SK-N-SH (cell line): ENCODE data around the gene PNN. TPM values are rescaled to one million over a fixed set of nuclear protein-coding genes. Genes with fewer than 3 reads are reported as not detected.

Experiments used
- CTCF ChIA-PET: fragments of 300-600, 350-600 bp; formaldehyde crosslinking; extraction: SDS; loops from one replicate; lab custom pipeline; 2021; lab: Yijun Ruan, JAX
- POLR2A ChIA-PET: fragments of 350-600 bp; sonication (Branson Sonifier 250); formaldehyde crosslinking; extraction: SDS; loops from one replicate; lab custom pipeline; 2020; ENCODE audit warnings: antibody characterized with exemption, inconsistent platforms; lab: Yijun Ruan, JAX
- DNase-seq: peaks from one replicate; pipeline ENCODE4 v3.0.0; 2012
- H2AFZ ChIP-seq: fragments of 200-600 bp; sonication (generic); 2 replicates; pipeline ENCODE4 v1.8.1; 2016; ENCODE audit warnings: antibody characterized with exemption, mild to moderate bottlenecking, low read depth
- H3F3A ChIP-seq: fragments of 200-600 bp; sonication (generic); replicated peaks from 2 replicates; pipeline ENCODE3; 2016; ENCODE audit warnings: antibody characterized with exemption, mild to moderate bottlenecking; ENCODE audit not compliant: insufficient read depth
- H3K27ac ChIP-seq, 2 experiments: fragments of 200-500 bp in 1 of 2; fragments of 200-600 bp in 1 of 2; sonication (Bioruptor generic) in 1 of 2; sonication (generic), shearing (Covaris generic) in 1 of 2; 2 replicates each; pipeline versions ENCODE4 v1.5.1 to v1.6.1; 2014 to 2016; ENCODE audit warnings: low read depth in 2 of 2, inconsistent platforms in 1 of 2, low read length in 1 of 2, mild to moderate bottlenecking in 1 of 2, mixed read lengths in 1 of 2
- H3K27me3 ChIP-seq: fragments of 200-600 bp; sonication (generic), shearing (Covaris generic); 2 replicates; pipeline ENCODE4 v1.6.1; 2016; ENCODE audit warnings: mixed run types; ENCODE audit not compliant: insufficient read depth
- H3K36me3 ChIP-seq, 2 experiments: fragments of 200-500 bp in 1 of 2; fragments of 200-600 bp in 1 of 2; sonication (Bioruptor generic) in 1 of 2; sonication (generic) in 1 of 2; replicated peaks in 1 of 2; 2 replicates each; pipeline versions ENCODE3 to v1.5.1; 2014 to 2016; ENCODE audit warnings: low read length in 1 of 2, mild to moderate bottlenecking in 1 of 2; ENCODE audit not compliant: insufficient read depth in 2 of 2, control insufficient read depth in 1 of 2
- H3K4me1 ChIP-seq, 2 experiments: fragments of 200-500 bp in 1 of 2; fragments of 200-600 bp in 1 of 2; sonication (Bioruptor generic) in 1 of 2; sonication (generic), shearing (Covaris generic) in 1 of 2; 2 replicates each; pipeline versions ENCODE4 v1.5.1 to v1.6.1; 2014 to 2016; ENCODE audit warnings: low read depth in 1 of 2, low read length in 1 of 2, mixed run types in 1 of 2; ENCODE audit not compliant: insufficient read depth in 2 of 2, control insufficient read depth in 1 of 2
- H3K4me2 ChIP-seq: fragments of 200-600 bp; sonication (generic), shearing (Covaris generic); 2 replicates; pipeline ENCODE4 v1.6.1; 2017; ENCODE audit warnings: mixed run types
- H3K4me3 ChIP-seq, 2 experiments: fragments of 200-500 bp in 1 of 2; fragments of 200-600 bp in 1 of 2; sonication (Bioruptor generic) in 1 of 2; sonication (generic), shearing (Covaris generic) in 1 of 2; 2 replicates each; pipeline versions ENCODE4 v1.5.1 to v1.8.1; 2014 to 2016; ENCODE audit warnings: low read depth in 2 of 2, inconsistent platforms in 1 of 2, low read length in 1 of 2, mild to moderate bottlenecking in 1 of 2, mixed read lengths in 1 of 2, moderate library complexity in 1 of 2
- H3K79me2 ChIP-seq: fragments of 200-600 bp; sonication (generic); 2 replicates; pipeline ENCODE4 v1.8.1; 2017; ENCODE audit warnings: mild to moderate bottlenecking; ENCODE audit not compliant: insufficient read depth
- H3K9ac ChIP-seq: fragments of 200-600 bp; sonication (generic); 2 replicates; pipeline ENCODE4 v1.6.1; 2017; ENCODE audit warnings: mixed run types
- H3K9me2 ChIP-seq: fragments of 200-600 bp; sonication (generic); 2 replicates; pipeline ENCODE4 v1.6.1; 2017; ENCODE audit warnings: mixed run types
- H3K9me3 ChIP-seq: fragments of 200-600 bp; sonication (generic); 2 replicates; pipeline ENCODE4 v1.6.1; 2017; ENCODE audit warnings: mixed run types, mild to moderate bottlenecking, moderate library complexity
- H4K20me1 ChIP-seq: fragments of 200-600 bp; sonication (generic); 2 replicates; pipeline ENCODE4 v1.6.1; 2017; ENCODE audit warnings: mild to moderate bottlenecking, mixed run types; ENCODE audit not compliant: insufficient read depth
- CTCF ChIP-seq: fragments of 200-600 bp; sonication (generic); IDR thresholded peaks from 2 replicates; pipeline ENCODE4 v1.6.1; 2017; ENCODE audit warnings: antibody characterized with exemption, mild to moderate bottlenecking, moderate library complexity
- EP300 ChIP-seq, 2 experiments: IDR thresholded peaks; 2 replicates each; pipeline versions ENCODE4 v1.4.0 to v1.6.1; 2012; ENCODE audit warnings: borderline replicate concordance in 1 of 2, low read depth in 1 of 2, low read length in 1 of 2
- FOXJ3 ChIP-seq: sonication (generic); formaldehyde crosslinking; IDR thresholded peaks from 2 replicates; pipeline ENCODE4 v1.5.1; 2020; ENCODE audit warnings: mild to moderate bottlenecking, missing genetic modification reagents
- GATA2 ChIP-seq: sonication (generic); formaldehyde crosslinking; IDR thresholded peaks from 2 replicates; pipeline ENCODE4 v1.5.0; 2020; ENCODE audit warnings: mild to moderate bottlenecking, missing genetic modification reagents
- JUND ChIP-seq: IDR thresholded peaks from 2 replicates; pipeline ENCODE4 v1.4.0; 2012
- MAX ChIP-seq: IDR thresholded peaks from 2 replicates; pipeline ENCODE4 v1.4.0; 2012; ENCODE audit warnings: low read depth
- NRF1 ChIP-seq: IDR thresholded peaks from 2 replicates; pipeline ENCODE4 v1.6.1; 2012; ENCODE audit warnings: low read depth, mild to moderate bottlenecking, low read length
- RFX5 ChIP-seq: IDR thresholded peaks from 2 replicates; pipeline ENCODE4 v1.6.1; 2012; ENCODE audit warnings: mild to moderate bottlenecking, improper control_type of control experiment, low read length
- SMC3 ChIP-seq: IDR thresholded peaks from 2 replicates; pipeline ENCODE4 v1.6.1; 2012; ENCODE audit warnings: low read depth, low read length, improper control_type of control experiment
- TAF1 ChIP-seq: IDR thresholded peaks from 2 replicates; pipeline ENCODE4 v1.6.1; 2012; ENCODE audit warnings: low read depth, mild to moderate bottlenecking, low read length, moderate library complexity, borderline replicate concordance
- TCF12 ChIP-seq: IDR thresholded peaks from 2 replicates; pipeline ENCODE4 v1.4.0; 2012
- YY1 ChIP-seq: IDR thresholded peaks from 2 replicates; pipeline ENCODE4 v1.4.0; 2012; ENCODE audit warnings: low read depth, mild to moderate bottlenecking
- WGBS: methylation state at CpG from one replicate; pipeline ENCODE4 v1.1.6; 2017; ENCODE audit warnings: low lambda C conversion rate; 5-methylcytosine and 5-hydroxymethylcytosine counted together
- polyA plus RNA-seq, 3 experiments: library from polyadenylated mRNA; depleted of rRNA; stranded (reverse); fragments of >200 nt; gene quantifications; 2 replicates each; pipeline ENCODE4 v1.2.3, GENCODE V29; 2012
- TF ChIP-seq, protein P1 (sequence below): IDR thresholded peaks from 2 replicates; pipeline ENCODE4 v1.4.0; 2012; ENCODE audit warnings: low read depth, borderline replicate concordance
- TF ChIP-seq, protein P2 (sequence below): IDR thresholded peaks from 2 replicates; pipeline ENCODE4 v1.6.1; 2012; ENCODE audit warnings: mild to moderate bottlenecking, low read depth, low read length, moderate library complexity
- TF ChIP-seq, protein P3 (sequence below): IDR thresholded peaks from 2 replicates; pipeline ENCODE4 v1.4.0; 2012; ENCODE audit warnings: low read depth, borderline replicate concordance

Gene PNN
- polyA plus RNA-seq, 1 of the 3 experiments (the other 2 are of a cell fraction) = 8.8 TPM

GRCh38 chr14:39177168-39177545, 2.1 kb downstream of the PNN start:
- DNase-seq = no peak
- no peak overlapping the region for H3K27ac ChIP-seq
- peaks cover 13% of the 10 kb centered on the region for H3F3A ChIP-seq
- no peak overlapping the region for H3K4me2 ChIP-seq
- H3K9me2 ChIP-seq = no peaks in the 10 kb centered on the region
- H3K79me2 ChIP-seq = peaks cover 43% of the 10 kb centered on the region
- ChIA-PET CTCF (no interaction called here), POLR2A (no interaction called here)
- H3K36me3 ChIP-seq = peaks cover 44 to 47% of the 10 kb centered on the region in 2 experiments
- TF ChIP-seq EP300 (IDR thresholded peaks at IDR 0.05; ENCODE audit: borderline replicate concordance in 1 of 2, low read depth in 1 of 2, low read length in 1 of 2) (no peak), FOXJ3 (CRISPR knock-in tag) (no peak), YY1 (no peak), GATA2 (CRISPR knock-in tag) (no peak), MAX (no peak)
- TF ChIP-seq, protein P1, sequence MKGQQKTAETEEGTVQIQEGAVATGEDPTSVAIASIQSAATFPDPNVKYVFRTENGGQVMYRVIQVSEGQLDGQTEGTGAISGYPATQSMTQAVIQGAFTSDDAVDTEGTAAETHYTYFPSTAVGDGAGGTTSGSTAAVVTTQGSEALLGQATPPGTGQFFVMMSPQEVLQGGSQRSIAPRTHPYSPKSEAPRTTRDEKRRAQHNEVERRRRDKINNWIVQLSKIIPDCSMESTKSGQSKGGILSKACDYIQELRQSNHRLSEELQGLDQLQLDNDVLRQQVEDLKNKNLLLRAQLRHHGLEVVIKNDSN = no peak
- TF ChIP-seq, protein P2, sequence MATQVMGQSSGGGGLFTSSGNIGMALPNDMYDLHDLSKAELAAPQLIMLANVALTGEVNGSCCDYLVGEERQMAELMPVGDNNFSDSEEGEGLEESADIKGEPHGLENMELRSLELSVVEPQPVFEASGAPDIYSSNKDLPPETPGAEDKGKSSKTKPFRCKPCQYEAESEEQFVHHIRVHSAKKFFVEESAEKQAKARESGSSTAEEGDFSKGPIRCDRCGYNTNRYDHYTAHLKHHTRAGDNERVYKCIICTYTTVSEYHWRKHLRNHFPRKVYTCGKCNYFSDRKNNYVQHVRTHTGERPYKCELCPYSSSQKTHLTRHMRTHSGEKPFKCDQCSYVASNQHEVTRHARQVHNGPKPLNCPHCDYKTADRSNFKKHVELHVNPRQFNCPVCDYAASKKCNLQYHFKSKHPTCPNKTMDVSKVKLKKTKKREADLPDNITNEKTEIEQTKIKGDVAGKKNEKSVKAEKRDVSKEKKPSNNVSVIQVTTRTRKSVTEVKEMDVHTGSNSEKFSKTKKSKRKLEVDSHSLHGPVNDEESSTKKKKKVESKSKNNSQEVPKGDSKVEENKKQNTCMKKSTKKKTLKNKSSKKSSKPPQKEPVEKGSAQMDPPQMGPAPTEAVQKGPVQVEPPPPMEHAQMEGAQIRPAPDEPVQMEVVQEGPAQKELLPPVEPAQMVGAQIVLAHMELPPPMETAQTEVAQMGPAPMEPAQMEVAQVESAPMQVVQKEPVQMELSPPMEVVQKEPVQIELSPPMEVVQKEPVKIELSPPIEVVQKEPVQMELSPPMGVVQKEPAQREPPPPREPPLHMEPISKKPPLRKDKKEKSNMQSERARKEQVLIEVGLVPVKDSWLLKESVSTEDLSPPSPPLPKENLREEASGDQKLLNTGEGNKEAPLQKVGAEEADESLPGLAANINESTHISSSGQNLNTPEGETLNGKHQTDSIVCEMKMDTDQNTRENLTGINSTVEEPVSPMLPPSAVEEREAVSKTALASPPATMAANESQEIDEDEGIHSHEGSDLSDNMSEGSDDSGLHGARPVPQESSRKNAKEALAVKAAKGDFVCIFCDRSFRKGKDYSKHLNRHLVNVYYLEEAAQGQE = no peak
- TF ChIP-seq, protein P3, sequence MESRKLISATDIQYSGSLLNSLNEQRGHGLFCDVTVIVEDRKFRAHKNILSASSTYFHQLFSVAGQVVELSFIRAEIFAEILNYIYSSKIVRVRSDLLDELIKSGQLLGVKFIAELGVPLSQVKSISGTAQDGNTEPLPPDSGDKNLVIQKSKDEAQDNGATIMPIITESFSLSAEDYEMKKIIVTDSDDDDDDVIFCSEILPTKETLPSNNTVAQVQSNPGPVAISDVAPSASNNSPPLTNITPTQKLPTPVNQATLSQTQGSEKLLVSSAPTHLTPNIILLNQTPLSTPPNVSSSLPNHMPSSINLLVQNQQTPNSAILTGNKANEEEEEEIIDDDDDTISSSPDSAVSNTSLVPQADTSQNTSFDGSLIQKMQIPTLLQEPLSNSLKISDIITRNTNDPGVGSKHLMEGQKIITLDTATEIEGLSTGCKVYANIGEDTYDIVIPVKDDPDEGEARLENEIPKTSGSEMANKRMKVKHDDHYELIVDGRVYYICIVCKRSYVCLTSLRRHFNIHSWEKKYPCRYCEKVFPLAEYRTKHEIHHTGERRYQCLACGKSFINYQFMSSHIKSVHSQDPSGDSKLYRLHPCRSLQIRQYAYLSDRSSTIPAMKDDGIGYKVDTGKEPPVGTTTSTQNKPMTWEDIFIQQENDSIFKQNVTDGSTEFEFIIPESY = no peak
- no peak overlapping the region for H2AFZ ChIP-seq
- H3K4me1 ChIP-seq = peaks cover 0 to 4% of the 10 kb centered on the region in 2 experiments; a peak in 3 of 4 replicates
- WGBS = 90% methylated on average over 9 of the region's 9 CpGs
- no peaks in the 10 kb centered on the region for H3K9me3 ChIP-seq
- H4K20me1 ChIP-seq = no peaks in the 10 kb centered on the region
- H3K4me3 ChIP-seq = no peak overlapping the region; a peak in 1 of 4 replicates
- H3K27me3 ChIP-seq = no peaks in the 10 kb centered on the region
- no peak overlapping the region for H3K9ac ChIP-seq

GRCh38 chr14:39179042-39179441, 4.0 kb downstream of the PNN start:
- peaks cover 57 to 60% of the 10 kb centered on the region in 2 experiments for H3K36me3 ChIP-seq
- peaks cover 21% of the 10 kb centered on the region for H3F3A ChIP-seq
- no peak for DNase-seq
- ChIA-PET POLR2A (interaction anchor here (1.1 kb wide), 1 partner anchor 9 kb away, joined by 3 read pairs; the partner anchor contains the start of gene TRAPPC6B), CTCF (no interaction called here)
- H2AFZ ChIP-seq = no peak overlapping the region
- H3K27ac ChIP-seq = no peak overlapping the region
- 96% methylated on average over 6 of the region's 6 CpGs for WGBS
- H3K27me3 ChIP-seq = no peaks in the 10 kb centered on the region
- H3K9ac ChIP-seq = no peak overlapping the region
- H3K4me1 ChIP-seq = peaks cover 0 to 4% of the 10 kb centered on the region in 2 experiments; a peak in 3 of 4 replicates
- no peak overlapping the region for H3K4me3 ChIP-seq
- H3K9me2 ChIP-seq = no peaks in the 10 kb centered on the region
- no peak overlapping the region for H3K4me2 ChIP-seq
- H4K20me1 ChIP-seq = no peaks in the 10 kb centered on the region
- no peaks in the 10 kb centered on the region for H3K9me3 ChIP-seq
- peaks cover 43% of the 10 kb centered on the region for H3K79me2 ChIP-seq
- no peak for TF ChIP-seq GATA2 (CRISPR knock-in tag)
- no peak for TF ChIP-seq TAF1
- TF ChIP-seq RFX5 = no peak
- TF ChIP-seq, protein P2 = no peak
- no peak for TF ChIP-seq SMC3
- TF ChIP-seq TCF12 = no peak
- no peak for TF ChIP-seq NRF1
- no peak for TF ChIP-seq JUND
- no peak for TF ChIP-seq CTCF
